HG03439 (cell line): Measurements from ENCODE around the gene ZNF503.
"Not testable (repeated sequence)": the region's sequence is repeated elsewhere in the genome, so short reads cannot be mapped to it uniquely, and the experiment has no call there.

Experiments used
- ATAC-seq: cut with Tn5 transposase; IDR thresholded peaks from one replicate; pipeline ENCODE4 v1.9.1; 2021; ENCODE audit warnings: mild to moderate bottlenecking, moderate library complexity; ENCODE audit not compliant: unreplicated experiment

The ZNF503 gene

GRCh38 chr10:75396631-75397495 is 4.7 kb downstream of the ZNF503 start:
- no peak for ATAC-seq

- ATAC-seq = no peak
Observed at GRCh38 chr10:75395932-75396630, 5.5 kb downstream of the ZNF503 start.

- no peak for ATAC-seq
Observed at GRCh38 chr10:75395066-75395931, 6.3 kb downstream of the ZNF503 start.

GRCh38 chr10:75394221-75394620 is 7.3 kb downstream of the ZNF503 start:
- no peak for ATAC-seq

- ATAC-seq = no peak
Observed at GRCh38 chr10:75392744-75393143, 8.8 kb downstream of the ZNF503 start.

- ATAC-seq = no peak
Observed at GRCh38 chr10:75392271-75392670, 9.3 kb downstream of the ZNF503 start.

GRCh38 chr10:75390178-75390577 is 11.4 kb downstream of the ZNF503 start:
- no peak for ATAC-seq

GRCh38 chr10:75388082-75388481 is 13.5 kb downstream of the ZNF503 start:
- no peak for ATAC-seq

GRCh38 chr10:75386128-75386527 is 15.4 kb downstream of the ZNF503 start:
- ATAC-seq = no peak

- ATAC-seq = no peak
Observed at GRCh38 chr10:75379817-75380216, 21.7 kb downstream of the ZNF503 start.

GRCh38 chr10:75379212-75379724 is 22.3 kb downstream of the ZNF503 start:
- ATAC-seq = no peak

- no peak for ATAC-seq
Observed at GRCh38 chr10:75378379-75378778, 23.2 kb downstream of the ZNF503 start.

- ATAC-seq = no peak
Observed at GRCh38 chr10:75377869-75378268, 23.7 kb downstream of the ZNF503 start.

- no peak for ATAC-seq
Observed at GRCh38 chr10:75375838-75376237, 25.7 kb downstream of the ZNF503 start.

GRCh38 chr10:75371010-75371409 is 30.6 kb downstream of the ZNF503 start:
- ATAC-seq = no peak

- not testable (repeated sequence) for ATAC-seq
Observed at GRCh38 chr10:75369838-75370237, 31.7 kb downstream of the ZNF503 start.

GRCh38 chr10:75367901-75368300 is 33.7 kb downstream of the ZNF503 start:
- no peak for ATAC-seq

GRCh38 chr10:75367021-75367487 is 34.5 kb downstream of the ZNF503 start:
- no peak for ATAC-seq

GRCh38 chr10:75363431-75363830 is 38.1 kb downstream of the ZNF503 start:
- no peak for ATAC-seq

GRCh38 chr10:75359876-75360275 is 41.7 kb downstream of the ZNF503 start:
- ATAC-seq = not testable (repeated sequence)
